Thoracic aorta (tissue), 2 donors: ENCODE measurements around the gene KRT80. TPM values are rescaled to one million over a fixed set of nuclear protein-coding genes. Genes with fewer than 3 reads are reported as not detected.
A peak's percentile ranks its signal among the peaks of the same experiment; 100 is the strongest.

Experiments used
- ATAC-seq: fragments of 150-250 bp; one replicate; pipeline ENCODE4 v1.8.0; 2017; ENCODE audit warnings: low read depth; ENCODE audit not compliant: insufficient number of reproducible peaks, low FRiP score
- DNase-seq: peaks from one replicate; pipeline ENCODE4 v3.0.0-alpha.2; 2020; ENCODE audit warnings: low spot score
- H3K27ac ChIP-seq, 2 donors: fragments of 200-600 bp; sonication (generic); 1 replicate in 1 of 2; 2 replicates in 1 of 2; pipeline ENCODE4 v1.5.1; 2016; ENCODE audit warnings: mild to moderate bottlenecking in 2 of 2, moderate library complexity in 2 of 2
- H3K27me3 ChIP-seq: fragments of 200-600 bp; sonication (generic); replicated peaks from 2 replicates; pipeline ENCODE4 v1.6.0; 2016; ENCODE audit warnings: mild to moderate bottlenecking; ENCODE audit not compliant: insufficient read depth
- H3K36me3 ChIP-seq: fragments of 200-600 bp; sonication (generic); one replicate; pipeline ENCODE4 v1.5.1; 2016
- H3K4me1 ChIP-seq, 2 donors: fragments of 200-600 bp; sonication (generic); 1 replicate in 1 of 2; 2 replicates in 1 of 2; pipeline versions ENCODE4 v1.5.1 to v1.6.0; 2016; ENCODE audit warnings: low read depth in 2 of 2, mild to moderate bottlenecking in 1 of 2; ENCODE audit not compliant: control insufficient read depth in 1 of 2
- H3K4me3 ChIP-seq: fragments of 200-600 bp; sonication (generic); 2 replicates; pipeline ENCODE4 v1.5.1; 2016; ENCODE audit warnings: mild to moderate bottlenecking
- H3K9me3 ChIP-seq: fragments of 200-600 bp; sonication (generic); 2 replicates; pipeline ENCODE4 v1.5.1; 2016
- total RNA-seq, 2 donors: library from RNA; depleted of rRNA; stranded (reverse); fragments of >200 nt; gene quantifications; one replicate each; pipeline versions ENCODE4 v1.1.0 to v1.2.3, GENCODE V29; 2016
- TF ChIP-seq, protein P1 (sequence below): fragments of 200-600 bp; sonication (generic); IDR thresholded peaks from one replicate; pipeline ENCODE4 v1.5.1; 2019; ENCODE audit warnings: antibody characterized with exemption

The KRT80 gene
- total RNA-seq, 2 donors from 2014 or later, result 0.21 to 0.41 TPM

DNA sequence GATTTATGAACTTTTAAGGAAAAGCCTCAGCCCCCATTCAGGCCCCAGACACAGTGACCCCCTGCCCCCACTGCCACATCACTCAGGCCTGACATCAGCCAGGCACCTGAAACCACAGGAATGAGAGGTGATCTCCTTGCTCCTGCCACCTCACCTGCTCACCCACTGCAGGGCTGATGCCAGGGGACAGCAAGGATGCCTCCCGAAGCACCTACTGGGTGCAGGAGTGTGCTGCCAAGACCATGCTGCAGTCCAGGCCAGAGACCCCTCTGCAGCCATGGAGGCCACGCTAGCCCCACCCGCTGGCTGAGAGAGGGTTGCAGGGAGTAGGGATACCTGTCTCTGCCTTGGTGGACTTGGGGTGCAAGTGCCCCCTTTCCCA is 22.6 kb upstream of the KRT80 start:
- H3K27ac ChIP-seq, result no peak overlapping the region
- DNase-seq, result no peak

GRCh38 chr12:52213564-52214420 is 22.0 kb upstream of the KRT80 start:
- Histone ChIP-seq H3K27me3 (no peaks in the 10 kb centered on the region), H3K9me3 (no peaks in the 10 kb centered on the region), H3K4me1 (peaks cover 20 to 27% of the 10 kb centered on the region in 2 donors), H3K27ac (no peak overlapping the region), H3K36me3 (no peaks in the 10 kb centered on the region), H3K4me3 (no peak overlapping the region)
- TF ChIP-seq, protein P1, sequence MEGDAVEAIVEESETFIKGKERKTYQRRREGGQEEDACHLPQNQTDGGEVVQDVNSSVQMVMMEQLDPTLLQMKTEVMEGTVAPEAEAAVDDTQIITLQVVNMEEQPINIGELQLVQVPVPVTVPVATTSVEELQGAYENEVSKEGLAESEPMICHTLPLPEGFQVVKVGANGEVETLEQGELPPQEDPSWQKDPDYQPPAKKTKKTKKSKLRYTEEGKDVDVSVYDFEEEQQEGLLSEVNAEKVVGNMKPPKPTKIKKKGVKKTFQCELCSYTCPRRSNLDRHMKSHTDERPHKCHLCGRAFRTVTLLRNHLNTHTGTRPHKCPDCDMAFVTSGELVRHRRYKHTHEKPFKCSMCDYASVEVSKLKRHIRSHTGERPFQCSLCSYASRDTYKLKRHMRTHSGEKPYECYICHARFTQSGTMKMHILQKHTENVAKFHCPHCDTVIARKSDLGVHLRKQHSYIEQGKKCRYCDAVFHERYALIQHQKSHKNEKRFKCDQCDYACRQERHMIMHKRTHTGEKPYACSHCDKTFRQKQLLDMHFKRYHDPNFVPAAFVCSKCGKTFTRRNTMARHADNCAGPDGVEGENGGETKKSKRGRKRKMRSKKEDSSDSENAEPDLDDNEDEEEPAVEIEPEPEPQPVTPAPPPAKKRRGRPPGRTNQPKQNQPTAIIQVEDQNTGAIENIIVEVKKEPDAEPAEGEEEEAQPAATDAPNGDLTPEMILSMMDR, result peak; percentile 89
- no peak for ATAC-seq
- DNase-seq, result no peak

More for the DNA sequence above, 22.6 kb upstream of the KRT80 start:
- Histone ChIP-seq H3K4me3 (no peak overlapping the region), H3K27me3 (no peaks in the 10 kb centered on the region), H3K4me1 (peaks cover 20 to 27% of the 10 kb centered on the region in 2 donors), H3K9me3 (no peaks in the 10 kb centered on the region), H3K36me3 (no peaks in the 10 kb centered on the region)
- TF ChIP-seq, protein P1, result no peak
- ATAC-seq, result no peak

- Histone ChIP-seq H3K4me1 (peaks cover 20 to 29% of the 10 kb centered on the region in 2 donors), H3K27me3 (no peaks in the 10 kb centered on the region), H3K36me3 (no peaks in the 10 kb centered on the region), H3K27ac (no peak overlapping the region), H3K4me3 (no peak overlapping the region), H3K9me3 (no peaks in the 10 kb centered on the region)
- TF ChIP-seq, protein P1, result no peak
- DNase-seq (no peak), ATAC-seq (no peak)
Observed at GRCh38 chr12:52212701-52213563, 21.1 kb upstream of the KRT80 start.

GRCh38 chr12:52211716-52212585 is 20.1 kb upstream of the KRT80 start:
- no peak for ATAC-seq
- H3K4me1 ChIP-seq, result peaks cover 16 to 26% of the 10 kb centered on the region in 2 donors
- TF ChIP-seq, protein P1, result no peak

More at GRCh38 chr12:52211716-52212585, 20.1 kb upstream of the KRT80 start:
- Histone ChIP-seq H3K4me3 (no peak overlapping the region), H3K27me3 (no peaks in the 10 kb centered on the region), H3K27ac (no peak overlapping the region), H3K9me3 (no peaks in the 10 kb centered on the region), H3K36me3 (no peaks in the 10 kb centered on the region)
- no peak for DNase-seq
